Spleen (tissue), 7 donors: ENCODE results near the gene GUK1.

Source experiments
- POLR2AphosphoS5 ChIP-seq, 3 donors: sonication (generic); formaldehyde crosslinking; IDR thresholded peaks; one replicate each; pipeline ENCODE4 v1.5.1; 2017; ENCODE audit warnings: antibody characterized with exemption in 3 of 3
- TF ChIP-seq, protein P1 (sequence below), 11 experiments: fragments of 200-600 bp in 7 of 11; fragments of 450-650 bp in 4 of 11; sonication (generic) in 4 of 11; IDR thresholded peaks in 8 of 11; conservative IDR thresholded peaks in 3 of 11; 1 replicate in 7 of 11; 2 replicates in 4 of 11; pipeline versions ENCODE4 v1.4.0 to v1.8.0; 2016 to 2021; ENCODE audit warnings: antibody characterized with exemption in 11 of 11, inconsistent platforms in 4 of 11, mild to moderate bottlenecking in 1 of 11
- donor health status: DM: no; HTN: no; CAD: no; lungs with moderate emphysema.
- donor health status: DM: no; HTN: no; CAD: no.
- donor health status: DM: no; HTN: no; CAD: no.

DNA sequence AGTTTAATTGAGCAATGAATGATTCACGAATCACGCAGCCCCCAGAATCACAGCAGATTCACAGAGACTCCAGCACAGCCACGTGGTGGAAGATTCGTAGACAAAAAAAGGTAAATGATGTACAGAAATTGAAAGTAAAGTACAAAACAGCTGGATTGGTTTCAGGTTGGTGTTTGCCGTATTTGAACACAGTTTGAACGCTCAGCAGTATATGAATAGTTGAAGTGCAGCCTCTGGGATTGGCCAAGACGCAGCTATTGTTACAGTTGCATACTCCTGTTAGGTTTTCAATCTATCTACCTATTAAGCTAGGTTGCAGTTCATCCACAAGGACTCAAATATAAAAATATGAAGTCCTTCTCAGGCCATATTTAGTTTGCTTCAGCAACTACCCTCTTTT is 27.9 kb upstream of the GUK1 start:
- TF ChIP-seq, protein P1, sequence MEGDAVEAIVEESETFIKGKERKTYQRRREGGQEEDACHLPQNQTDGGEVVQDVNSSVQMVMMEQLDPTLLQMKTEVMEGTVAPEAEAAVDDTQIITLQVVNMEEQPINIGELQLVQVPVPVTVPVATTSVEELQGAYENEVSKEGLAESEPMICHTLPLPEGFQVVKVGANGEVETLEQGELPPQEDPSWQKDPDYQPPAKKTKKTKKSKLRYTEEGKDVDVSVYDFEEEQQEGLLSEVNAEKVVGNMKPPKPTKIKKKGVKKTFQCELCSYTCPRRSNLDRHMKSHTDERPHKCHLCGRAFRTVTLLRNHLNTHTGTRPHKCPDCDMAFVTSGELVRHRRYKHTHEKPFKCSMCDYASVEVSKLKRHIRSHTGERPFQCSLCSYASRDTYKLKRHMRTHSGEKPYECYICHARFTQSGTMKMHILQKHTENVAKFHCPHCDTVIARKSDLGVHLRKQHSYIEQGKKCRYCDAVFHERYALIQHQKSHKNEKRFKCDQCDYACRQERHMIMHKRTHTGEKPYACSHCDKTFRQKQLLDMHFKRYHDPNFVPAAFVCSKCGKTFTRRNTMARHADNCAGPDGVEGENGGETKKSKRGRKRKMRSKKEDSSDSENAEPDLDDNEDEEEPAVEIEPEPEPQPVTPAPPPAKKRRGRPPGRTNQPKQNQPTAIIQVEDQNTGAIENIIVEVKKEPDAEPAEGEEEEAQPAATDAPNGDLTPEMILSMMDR (IDR thresholded peaks at IDR 0.05 in 8 of 11, conservative IDR thresholded peaks at IDR 0.05 in 3 of 11) = no peak
- TF ChIP-seq POLR2AphosphoS5 (IDR thresholded peaks at IDR 0.05) = no peak
